H1 (cell line): ENCODE measurements around the gene RPL6. TPM values are rescaled to one million over a fixed set of nuclear protein-coding genes. Genes with fewer than 3 reads are reported as not detected.

Source experiments
- CTCF ChIA-PET: fragments of 300-600 bp; sonication (Branson Sonifier 250); formaldehyde crosslinking; loops from one replicate; lab custom pipeline; 2021; ENCODE audit not compliant: partially characterized antibody; lab: Charles Lee
- POLR2A ChIA-PET: fragments of 300-600 bp; sonication (Branson Sonifier 250); formaldehyde crosslinking; loops from one replicate; lab custom pipeline; 2021; ENCODE audit warnings: inconsistent platforms; ENCODE audit not compliant: partially characterized antibody; lab: Charles Lee
- DNase-seq, 2 experiments: peaks; one replicate each; pipeline versions ENCODE4 v3.0.0 to v3.0.0-alpha.2; 2010 to 2022; ENCODE audit warnings: low spot score in 2 of 2, low read depth in 1 of 2, mixed read lengths in 1 of 2
- FAIRE-seq: peaks from 2 replicates; lab custom pipeline; 2011; peaks lifted over from hg19 to GRCh38; lab: Jason Lieb, UNC
- H2AFZ ChIP-seq: 2 replicates; pipeline ENCODE4 v1.8.1; 2012; ENCODE audit warnings: low read length, inconsistent platforms
- H2AK5ac ChIP-seq: 2 replicates; pipeline ENCODE4 v1.6.1; 2013; ENCODE audit warnings: low read depth, low read length
- H2BK120ac ChIP-seq: replicated peaks from 2 replicates; pipeline ENCODE3; 2013; ENCODE audit warnings: low read depth, low read length, inconsistent platforms
- H2BK12ac ChIP-seq: 2 replicates; pipeline ENCODE4 v1.6.1; 2013; ENCODE audit warnings: low read depth, low read length
- H2BK15ac ChIP-seq: 2 replicates; pipeline ENCODE4 v1.6.1; 2013; ENCODE audit warnings: low read length
- H2BK20ac ChIP-seq: 2 replicates; pipeline ENCODE4 v1.6.1; 2013; ENCODE audit warnings: low read length
- H2BK5ac ChIP-seq: 2 replicates; pipeline ENCODE4 v1.6.1; 2013; ENCODE audit warnings: low read depth, low read length
- H3K14ac ChIP-seq: 2 replicates; pipeline ENCODE4 v1.6.1; 2013; ENCODE audit warnings: inconsistent platforms; ENCODE audit not compliant: insufficient read length
- H3K18ac ChIP-seq: 2 replicates; pipeline ENCODE4 v1.6.1; 2013; ENCODE audit warnings: low read length; ENCODE audit errors: extremely low read depth
- H3K23ac ChIP-seq: 2 replicates; pipeline ENCODE4 v1.6.1; 2013; ENCODE audit warnings: inconsistent platforms; ENCODE audit not compliant: insufficient read length
- H3K23me2 ChIP-seq: 2 replicates; pipeline ENCODE4 v1.6.1; 2013; ENCODE audit warnings: low read depth, low read length
- H3K27ac ChIP-seq: 2 replicates; pipeline ENCODE4 v1.6.1; 2011; ENCODE audit warnings: low read depth, low read length, inconsistent platforms
- H3K27me3 ChIP-seq, 4 experiments: replicated peaks in 1 of 4; 1 replicate in 1 of 4; 2 replicates in 3 of 4; pipeline versions ENCODE4 v1.6.1 to v1.8.1; 2011 to 2013; ENCODE audit warnings: low read length in 3 of 4, mild to moderate bottlenecking in 3 of 4, inconsistent platforms in 2 of 4, mixed read lengths in 2 of 4, moderate library complexity in 1 of 4; ENCODE audit not compliant: control insufficient read depth in 3 of 4, insufficient read depth in 3 of 4; ENCODE audit errors: extremely low read depth in 1 of 4
- H3K36me3 ChIP-seq, 4 experiments: 2 replicates each; pipeline versions ENCODE4 v1.6.1 to v1.8.1; 2011 to 2013; ENCODE audit warnings: mild to moderate bottlenecking in 4 of 4, low read length in 3 of 4, moderate library complexity in 2 of 4, control low read depth in 1 of 4, inconsistent platforms in 1 of 4; ENCODE audit not compliant: insufficient read depth in 4 of 4, control insufficient read depth in 2 of 4
- H3K4ac ChIP-seq: replicated peaks from 2 replicates; pipeline ENCODE3; 2013; ENCODE audit warnings: low read length, low read depth, mixed read lengths, inconsistent platforms; ENCODE audit not compliant: insufficient read length
- H3K4me1 ChIP-seq, 4 experiments: replicated peaks in 1 of 4; 1 replicate in 1 of 4; 2 replicates in 3 of 4; pipeline versions ENCODE4 v1.6.1 to v1.8.1; 2011 to 2013; ENCODE audit warnings: low read length in 3 of 4, inconsistent platforms in 2 of 4, mixed read lengths in 1 of 4; ENCODE audit not compliant: insufficient read depth in 4 of 4, control insufficient read depth in 3 of 4
- H3K4me2 ChIP-seq, 2 experiments: 2 replicates each; pipeline versions ENCODE4 v1.6.1 to v1.8.1; 2011 to 2013; ENCODE audit warnings: low read depth in 2 of 2, low read length in 2 of 2, control low read depth in 1 of 2, inconsistent platforms in 1 of 2, mild to moderate bottlenecking in 1 of 2; ENCODE audit not compliant: insufficient read depth in 1 of 2
- H3K4me3 ChIP-seq, 4 experiments: fragments of 200-600, 300-600 bp in 1 of 4; sonication (generic), shearing (Covaris generic), sonication (Bioruptor Twin) in 1 of 4; 2 replicates each; pipeline versions ENCODE4 v1.5.1 to v1.8.1; 2011 to 2016; ENCODE audit warnings: low read length in 4 of 4, low read depth in 3 of 4, control low read depth in 2 of 4, inconsistent platforms in 2 of 4, mild to moderate bottlenecking in 2 of 4, mixed read lengths in 1 of 4, moderate library complexity in 1 of 4; ENCODE audit not compliant: insufficient read depth in 2 of 4; ENCODE audit errors: extremely low read depth in 1 of 4
- H3K56ac ChIP-seq: replicated peaks from 2 replicates; pipeline ENCODE3; 2013; ENCODE audit warnings: low read depth, mild to moderate bottlenecking, mixed read lengths, low read length, inconsistent platforms; ENCODE audit not compliant: insufficient read length
- H3K79me1 ChIP-seq: 2 replicates; pipeline ENCODE4 v1.6.1; 2013; ENCODE audit warnings: low read depth, low read length, control low read depth
- H3K79me2 ChIP-seq, 2 experiments: 2 replicates each; pipeline versions ENCODE4 v1.6.1 to v1.8.1; 2012 to 2013; ENCODE audit warnings: low read length in 2 of 2, mild to moderate bottlenecking in 2 of 2, inconsistent platforms in 1 of 2; ENCODE audit not compliant: insufficient read depth in 2 of 2, control insufficient read depth in 1 of 2
- H3K9ac ChIP-seq, 4 experiments: replicated peaks in 1 of 4; 1 replicate in 1 of 4; 2 replicates in 3 of 4; pipeline versions ENCODE4 v1.6.1 to v1.8.1; 2011 to 2013; ENCODE audit warnings: low read depth in 3 of 4, low read length in 3 of 4, control low read depth in 2 of 4, mild to moderate bottlenecking in 2 of 4, moderate library complexity in 2 of 4, inconsistent platforms in 1 of 4; ENCODE audit errors: extremely low read depth in 1 of 4
- H3K9me3 ChIP-seq, 2 experiments: 2 replicates each; pipeline versions ENCODE4 v1.6.1 to v1.8.1; 2012 to 2013; ENCODE audit warnings: mild to moderate bottlenecking in 2 of 2, moderate library complexity in 2 of 2, control low read depth in 1 of 2, inconsistent platforms in 1 of 2, low read depth in 1 of 2, low read length in 1 of 2, mixed read lengths in 1 of 2; ENCODE audit not compliant: insufficient read depth in 2 of 2
- H4K20me1 ChIP-seq, 2 experiments: replicated peaks in 1 of 2; 2 replicates each; pipeline versions ENCODE3 to v1.8.1; 2011 to 2013; ENCODE audit warnings: inconsistent platforms in 2 of 2, low read length in 2 of 2, mild to moderate bottlenecking in 1 of 2; ENCODE audit not compliant: insufficient read depth in 2 of 2, control insufficient read depth in 1 of 2
- H4K5ac ChIP-seq: 2 replicates; pipeline ENCODE4 v1.6.1; 2013; ENCODE audit warnings: low read length, low read depth, mixed read lengths, inconsistent platforms; ENCODE audit not compliant: insufficient read length
- H4K8ac ChIP-seq: 2 replicates; pipeline ENCODE4 v1.8.0; 2013; ENCODE audit warnings: mild to moderate bottlenecking, moderate library complexity, low read length, inconsistent platforms; ENCODE audit not compliant: insufficient read depth; ENCODE audit errors: extremely low read depth
- H4K91ac ChIP-seq: replicated peaks from 2 replicates; pipeline ENCODE3; 2013; ENCODE audit warnings: low read length, mixed read lengths, inconsistent platforms; ENCODE audit not compliant: insufficient read length
- ATF2 ChIP-seq: IDR thresholded peaks from 2 replicates; pipeline ENCODE4 v1.6.1; 2012; ENCODE audit warnings: low read length, inconsistent platforms
- CHD2 ChIP-seq: IDR thresholded peaks from 2 replicates; pipeline ENCODE4 v1.6.1; 2012; ENCODE audit warnings: low read length, improper control_type of control experiment
- FOSL1 ChIP-seq: IDR thresholded peaks from 2 replicates; pipeline ENCODE4 v1.6.1; 2011; ENCODE audit warnings: mild to moderate bottlenecking, low read depth, low read length, moderate library complexity; ENCODE audit not compliant: insufficient read depth
- HDAC2 ChIP-seq, 2 experiments: fragments of 300-600 bp in 1 of 2; sonication (generic) in 1 of 2; IDR thresholded peaks; 2 replicates each; pipeline ENCODE4 v1.6.1; 2011 to 2012; ENCODE audit warnings: low read depth in 2 of 2, low read length in 2 of 2, mild to moderate bottlenecking in 2 of 2, moderate library complexity in 2 of 2, borderline replicate concordance in 1 of 2, inconsistent platforms in 1 of 2
- JUN ChIP-seq: IDR thresholded peaks from 2 replicates; pipeline ENCODE4 v1.6.1; 2011; ENCODE audit warnings: low read depth, mild to moderate bottlenecking, improper control_type of control experiment, low read length
- KDM4A ChIP-seq: IDR thresholded peaks from one replicate; pipeline ENCODE4 v1.7.1; 2012; ENCODE audit warnings: low read depth, mild to moderate bottlenecking, moderate library complexity, low read length, inconsistent platforms; ENCODE audit not compliant: severe bottlenecking
- NANOG ChIP-seq: IDR thresholded peaks from 2 replicates; pipeline ENCODE4 v1.6.1; 2011; ENCODE audit warnings: low read length, low read depth, mild to moderate bottlenecking, inconsistent platforms; ENCODE audit not compliant: insufficient read depth, poor library complexity, severe bottlenecking
- RAD21 ChIP-seq, 2 experiments: IDR thresholded peaks in 1 of 2; conservative IDR thresholded peaks in 1 of 2; 2 replicates each; pipeline ENCODE4 v1.6.1; 2011; ENCODE audit warnings: low read depth in 2 of 2, low read length in 2 of 2, improper control_type of control experiment in 1 of 2, inconsistent platforms in 1 of 2, mild to moderate bottlenecking in 1 of 2, moderate library complexity in 1 of 2
- RFX5 ChIP-seq: IDR thresholded peaks from 2 replicates; pipeline ENCODE4 v1.6.1; 2011; ENCODE audit warnings: low read depth, low read length, improper control_type of control experiment, borderline replicate concordance
- SRF ChIP-seq: IDR thresholded peaks from 2 replicates; pipeline ENCODE4 v1.6.1; 2011; ENCODE audit warnings: mild to moderate bottlenecking, low read depth, low read length, moderate library complexity
- TAF1 ChIP-seq: IDR thresholded peaks from 2 replicates; pipeline ENCODE4 v1.6.1; 2011; ENCODE audit warnings: mild to moderate bottlenecking, low read depth, low read length
- WGBS, 2 experiments: shearing (Covaris generic) in 1 of 2; methylation state at CpG; one replicate each; pipeline versions ENCODE4 v1.1.6 to v1.1.7; 2013 to 2015; ENCODE audit warnings: low lambda C conversion rate in 2 of 2, mixed read lengths in 2 of 2, inconsistent platforms in 1 of 2, low coverage in 1 of 2, missing lambda C conversion rate in 1 of 2; ENCODE audit not compliant: insufficient replicate concordance in 2 of 2, insufficient coverage in 1 of 2, insufficient read length in 1 of 2; ENCODE audit errors: extremely low coverage in 1 of 2, missing lambda C conversion rate in 1 of 2; 5-methylcytosine and 5-hydroxymethylcytosine counted together
- polyA plus RNA-seq, 7 experiments: library from polyadenylated mRNA; depleted of rRNA in 3 of 7; stranded (reverse) in 5 of 7; unstranded in 2 of 7; fragments of >200 nt in 5 of 7; fragments of 200-250 nt in 2 of 7; gene quantifications; 1 replicate in 5 of 7; 2 replicates in 1 of 7; 4 replicates in 1 of 7; pipeline versions ENCODE4 v1.2.1 to v1.2.3, GENCODE V29; 2011 to 2013; ENCODE audit warnings: missing spikeins in 2 of 7, mixed read lengths in 2 of 7
- total RNA-seq: library from RNA; stranded (reverse); fragmentation: NEBNext Ultra II Directional; extraction: Animal tissue kit (Norgen Biotek cat#: 25700); gene quantifications from 2 replicates; pipeline ENCODE4 v1.2.1, GENCODE V29; 2021

The RPL6 gene
- total and polyA plus RNA-seq, 2 of the 8 experiments (the other 6 are each of a cell fraction or from before 2014, with no cell fraction given), result 1,073 to 1,643 TPM

DNA sequence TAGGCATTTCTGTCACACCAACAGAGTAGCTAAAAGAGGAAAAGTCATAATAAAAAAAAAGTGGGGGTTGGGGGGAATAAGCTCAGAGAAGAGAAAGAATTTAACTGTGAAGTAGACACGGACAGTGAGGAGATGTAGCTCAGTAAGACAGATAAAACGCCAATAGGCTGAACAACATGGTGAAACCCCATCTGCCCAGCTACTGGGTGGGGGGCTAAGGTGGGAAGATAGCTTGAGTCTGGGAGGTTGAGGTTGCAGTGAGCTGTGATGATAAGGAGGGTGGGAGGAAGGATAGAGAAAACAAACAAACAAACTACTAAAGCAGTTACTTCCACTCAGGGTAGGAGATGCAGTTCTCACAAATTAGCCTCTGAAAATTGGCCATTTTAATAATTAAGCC, 52.2 kb downstream of the RPL6 start:
- POLR2A ChIA-PET, result interaction anchor here (0.6 kb wide), 1 partner anchor 374 kb away, joined by 3 read pairs; no protein-coding TSS in a partner anchor
- TF ChIP-seq CHD2 (no peak), SRF (no peak), ATF2 (no peak), RFX5 (no peak), HDAC2 (IDR thresholded peaks at IDR 0.05; ENCODE audit: borderline replicate concordance in 1 of 2, low read depth in 2 of 2, low read length in 2 of 2) (no peak), JUN (no peak), TAF1 (no peak), NANOG (no peak), KDM4A (no peak), RAD21 (IDR thresholded peaks at IDR 0.05 in 1 of 2, conservative IDR thresholded peaks at IDR 0.05 in 1 of 2; ENCODE audit: low read depth in 2 of 2, low read length in 2 of 2) (no peak), FOSL1 (no peak)

More for the DNA sequence above, 52.2 kb downstream of the RPL6 start:
- no peaks in the 10 kb centered on the region for H4K20me1 ChIP-seq
- no peaks in the 10 kb centered on the region for H3K36me3 ChIP-seq
- no peak for DNase-seq
- H3K23me2 ChIP-seq, result no peaks in the 10 kb centered on the region
- no peak overlapping the region for H2BK20ac ChIP-seq
- no peak overlapping the region for H3K23ac ChIP-seq
- no peaks in the 10 kb centered on the region; the same call in 1 of the 2 replicates for H3K79me1 ChIP-seq
- CTCF ChIA-PET, result interaction anchor here (0.7 to 2.3 kb wide), 4 partner anchors 9 to 158 kb away, joined by 3 to 6 read pairs (median 4); no protein-coding TSS in a partner anchor
- no peak overlapping the region for H3K4ac ChIP-seq
- H4K91ac ChIP-seq, result no peak overlapping the region
- no peak for FAIRE-seq
- H2BK12ac ChIP-seq, result no peak overlapping the region
- H4K5ac ChIP-seq, result no peak overlapping the region
- H3K27me3 ChIP-seq, result no peaks in the 10 kb centered on the region
- H2AK5ac ChIP-seq, result no peak overlapping the region
- H3K9me3 ChIP-seq, result no peaks in the 10 kb centered on the region
- H3K9ac ChIP-seq, result no peak overlapping the region
- no peak overlapping the region for H4K8ac ChIP-seq
- H2BK15ac ChIP-seq, result no peak overlapping the region
- H3K27ac ChIP-seq, result no peak overlapping the region
- no peaks in the 10 kb centered on the region for H3K4me1 ChIP-seq
- H3K4me3 ChIP-seq, result no peak overlapping the region
- no peak overlapping the region for H3K14ac ChIP-seq
- H3K18ac ChIP-seq, result no peak overlapping the region
- peaks cover 0 to 14% of the 10 kb centered on the region in 2 experiments; a peak in 2 of 4 replicates for H3K79me2 ChIP-seq
- H3K4me2 ChIP-seq, result no peak overlapping the region
- no peak overlapping the region for H2BK120ac ChIP-seq
- no peak overlapping the region for H3K56ac ChIP-seq
- WGBS, 2 experiments, result 80% methylated on average over 2 of the region's 2 CpGs; no CpG with 5 or more reads in 1 of the 2 experiments
- no peak overlapping the region for H2BK5ac ChIP-seq
- H2AFZ ChIP-seq, result no peak overlapping the region
